Measurements from ENCODE around the gene KCNG2.

GRCh38 chr18:79902075-79902474 lies 104.3 kb downstream of the KCNG2 start:
- no peak for TF ChIP-seq CTCF (IDR thresholded peaks at IDR 0.05)
- no peak for TF ChIP-seq POLR2AphosphoS5 (IDR thresholded peaks at IDR 0.05)
- TF ChIP-seq POLR2A (IDR thresholded peaks at IDR 0.05) = no peak

All from transverse colon (tissue), 4 donors.